Stimulated activated CD8-positive, alpha-beta memory T cell treated with anti-CD3 and anti-CD28 coated beads, Interleukin-15, amount 100 ng/mL, for 1 hour (primary cell): ENCODE data around the gene EZH1.

Source experiments
- DNase-seq: peaks from one replicate; pipeline ENCODE4 v3.0.0-alpha.2; 2020; ENCODE audit warnings: low read depth

Gene EZH1

DNA sequence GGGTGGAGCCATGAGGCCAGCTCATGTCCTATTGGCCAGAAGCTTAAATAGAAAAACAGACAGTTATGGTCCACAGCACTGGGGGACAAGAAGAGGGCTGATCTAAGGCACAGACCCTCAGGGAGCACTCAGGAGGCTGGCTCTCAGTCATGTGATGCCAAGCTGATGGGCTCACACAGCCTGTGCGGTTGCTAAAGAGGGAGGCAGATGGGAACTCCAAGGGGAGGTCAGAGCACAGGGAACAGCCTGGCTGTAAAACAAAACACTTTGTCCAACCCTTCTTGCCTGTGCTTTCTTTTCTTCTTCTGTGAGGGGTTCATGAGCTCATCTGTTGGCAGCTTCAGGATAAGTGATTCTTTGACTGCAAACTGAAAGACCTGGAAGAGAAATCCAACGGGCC lies 35.3 kb downstream of the EZH1 start:
- no peak for DNase-seq

DNA sequence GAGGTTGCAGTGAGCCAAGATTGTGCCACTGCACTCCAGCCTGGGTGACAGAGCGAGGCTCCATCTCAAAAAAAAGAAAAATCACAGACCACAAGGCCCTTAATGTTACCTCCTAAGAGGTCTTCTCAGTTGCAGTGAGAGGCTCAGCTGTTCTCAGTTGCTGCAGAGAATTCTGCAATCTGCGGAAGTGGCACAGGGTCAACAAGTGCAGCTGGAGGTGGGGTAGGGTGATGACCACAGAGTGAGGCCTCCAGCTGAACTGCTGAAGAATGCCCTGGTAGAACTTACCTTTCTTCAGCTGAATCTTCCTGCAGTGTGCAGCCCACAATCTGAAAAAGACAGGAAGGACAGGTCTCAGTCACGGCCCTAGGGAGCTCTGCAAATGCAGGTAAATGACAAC lies 36.3 kb downstream of the EZH1 start:
- no peak for DNase-seq

DNA sequence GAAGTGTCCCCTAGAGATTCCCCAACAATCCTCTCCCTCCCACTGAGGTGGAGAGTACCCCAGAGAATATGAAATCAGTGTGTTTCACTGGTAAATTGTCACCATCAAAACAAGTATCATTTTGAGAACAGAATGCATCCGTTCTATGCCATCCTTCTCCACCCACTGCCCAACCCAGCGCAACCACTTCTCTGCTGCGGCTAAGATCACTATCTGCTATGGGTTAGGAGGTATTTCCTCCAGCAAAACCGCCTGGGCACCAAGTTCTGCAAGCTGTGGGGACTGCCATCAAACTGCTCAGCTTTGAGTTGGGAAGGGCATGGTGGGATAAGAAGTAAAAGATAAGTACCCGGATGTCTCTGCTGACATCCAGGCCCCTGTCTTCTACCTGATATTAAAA lies 38.1 kb downstream of the EZH1 start:
- DNase-seq, result no peak

DNA sequence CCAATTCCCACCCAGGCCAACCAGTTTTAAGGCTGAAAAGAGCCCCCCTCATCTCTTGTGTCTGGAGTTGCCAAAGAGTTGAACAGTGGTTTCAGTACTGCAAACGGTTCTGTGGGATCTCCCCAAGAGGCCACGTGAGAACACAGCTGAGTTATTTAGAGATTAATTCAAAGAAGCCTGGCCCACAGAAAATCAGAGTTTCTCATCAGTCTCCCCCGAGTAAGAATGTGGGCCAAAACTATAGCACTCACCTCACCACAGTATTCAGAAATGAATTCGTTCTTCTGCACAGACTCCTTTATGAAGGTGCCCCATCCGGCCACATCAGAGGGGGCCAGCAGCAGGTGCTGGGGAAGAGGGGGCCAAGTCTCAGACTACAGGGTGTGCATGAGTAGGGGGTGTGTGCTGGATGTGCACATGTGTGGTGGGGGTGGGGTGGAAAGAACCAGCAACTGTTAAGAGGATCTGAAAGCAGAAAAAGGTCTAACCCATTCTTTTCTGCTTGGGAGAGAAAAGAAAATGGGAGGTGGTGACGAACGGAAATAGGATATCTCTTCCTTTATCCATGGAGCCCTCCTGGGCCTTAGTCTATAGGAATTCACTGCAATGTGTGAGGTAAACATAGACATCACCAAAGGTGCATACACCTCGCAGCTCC lies 39.9 kb downstream of the EZH1 start:
- no peak for DNase-seq

DNA sequence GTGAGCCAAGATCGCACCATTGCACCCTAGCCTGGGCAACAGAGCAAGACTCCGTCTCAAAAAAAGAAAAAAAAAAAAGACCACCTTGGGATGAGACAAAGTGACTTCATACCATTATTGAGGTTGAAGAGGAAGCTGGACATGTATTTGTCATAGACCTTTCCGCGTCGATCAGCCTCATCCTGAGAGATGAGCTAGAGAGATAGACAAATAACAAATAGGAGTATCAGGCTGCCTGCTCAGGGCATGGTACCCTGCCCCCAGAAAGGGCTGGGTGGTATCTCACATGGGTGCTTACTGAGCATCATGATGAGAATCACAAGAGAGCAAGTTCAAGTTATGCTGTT lies 40.4 kb downstream of the EZH1 start:
- no peak for DNase-seq

DNA sequence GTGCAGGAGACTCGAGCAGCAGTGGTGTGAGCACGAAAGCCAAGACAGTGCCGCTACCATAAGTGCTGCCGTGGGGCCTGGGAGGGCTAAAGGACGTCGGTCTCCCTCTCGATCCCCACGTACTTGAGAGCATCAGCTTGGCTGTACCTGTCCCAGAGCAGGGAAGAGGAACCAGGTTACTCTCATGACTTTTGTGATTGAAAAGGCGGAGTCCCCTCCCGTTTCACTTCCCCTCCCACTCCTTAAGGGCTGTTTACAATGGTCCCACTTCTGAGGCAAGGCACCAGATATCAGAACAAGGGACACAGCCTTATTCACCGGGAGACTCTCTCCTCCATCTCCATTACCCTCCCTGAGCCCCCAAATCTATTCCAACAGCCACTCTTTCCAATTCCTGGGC lies 42.4 kb downstream of the EZH1 start:
- no peak for DNase-seq

DNA sequence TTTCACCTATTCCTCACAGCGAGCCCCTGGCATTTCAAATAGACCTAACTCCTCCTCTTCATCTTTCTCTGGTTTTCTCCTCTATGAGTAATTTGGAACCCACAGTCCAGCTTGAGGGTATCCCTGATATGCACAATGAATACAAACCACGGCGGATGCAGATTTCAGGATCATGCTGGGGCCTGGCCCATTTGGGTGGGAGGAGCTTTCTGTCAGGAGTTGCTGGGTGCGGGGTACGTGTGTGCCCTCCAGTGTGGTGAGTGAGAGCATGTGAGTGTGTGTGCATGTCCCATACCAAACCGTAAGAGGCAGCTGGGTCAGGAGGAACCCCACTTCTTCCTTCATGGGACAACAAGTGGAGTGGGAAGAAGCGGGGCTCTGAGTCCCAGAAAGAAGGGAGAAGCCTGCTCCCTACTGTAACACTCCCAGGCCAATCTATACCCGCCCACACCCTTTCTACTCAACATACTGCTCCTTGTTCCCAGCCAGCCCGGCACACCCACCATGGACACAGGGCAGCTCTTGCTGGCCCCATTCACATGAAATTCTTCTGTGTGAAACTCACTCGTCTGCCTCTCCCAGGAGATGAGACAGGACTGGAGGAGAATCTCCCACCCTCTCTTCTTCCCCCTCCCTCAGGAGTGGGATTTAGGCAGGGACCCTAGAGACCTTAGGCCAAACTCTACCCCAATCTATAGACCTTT lies 44.1 kb downstream of the EZH1 start:
- DNase-seq, result no peak

DNA sequence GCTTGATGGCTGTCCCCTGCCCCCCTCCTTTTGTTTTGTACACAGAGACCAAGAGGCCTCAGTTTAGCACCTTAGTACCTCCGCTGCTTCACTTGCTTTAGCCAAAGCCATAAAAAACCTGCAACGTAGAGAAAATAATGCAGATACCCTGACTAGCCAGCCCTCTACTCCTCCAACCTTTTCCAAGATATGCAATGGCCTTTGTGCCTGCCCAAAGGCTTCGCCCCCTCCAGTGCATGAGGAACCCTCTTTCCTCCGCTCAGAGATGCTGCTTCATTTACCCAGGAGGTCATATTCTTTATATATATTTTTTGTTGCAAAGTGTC lies 45.5 kb downstream of the EZH1 start:
- no peak for DNase-seq

DNA sequence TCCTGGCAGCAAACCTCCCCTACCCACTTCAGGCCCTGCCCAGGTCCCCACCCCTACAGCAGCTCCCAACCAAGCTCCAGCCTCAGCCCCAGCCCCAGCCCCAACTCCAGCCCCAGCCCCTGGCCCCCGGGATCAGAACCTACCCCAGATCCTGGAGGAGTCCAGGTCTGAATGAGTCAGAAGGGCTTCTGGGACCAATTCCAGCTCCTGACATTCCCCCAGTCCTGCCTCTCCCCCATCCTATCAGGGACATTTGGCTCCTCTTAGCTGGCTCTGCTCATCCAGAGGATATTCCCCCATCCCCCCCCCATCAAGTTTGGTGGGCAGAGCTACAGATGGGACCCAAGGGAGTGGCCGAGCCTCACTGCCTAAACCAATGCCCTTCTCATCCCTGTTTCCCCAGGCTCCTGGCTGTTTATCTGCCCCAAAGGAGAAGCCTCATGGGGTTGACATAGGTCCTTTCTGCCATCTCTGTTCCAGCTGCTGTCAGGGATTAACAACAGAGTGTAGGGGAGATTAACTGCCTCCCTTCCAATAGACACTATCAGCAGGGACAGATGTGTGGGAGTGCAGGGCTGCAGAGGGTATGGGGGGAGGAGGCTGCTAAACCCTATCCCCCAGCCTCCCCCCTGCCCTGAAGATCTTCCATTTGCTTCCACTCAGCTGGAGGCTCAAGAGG lies 46.0 kb downstream of the EZH1 start:
- DNase-seq, result no peak

DNA sequence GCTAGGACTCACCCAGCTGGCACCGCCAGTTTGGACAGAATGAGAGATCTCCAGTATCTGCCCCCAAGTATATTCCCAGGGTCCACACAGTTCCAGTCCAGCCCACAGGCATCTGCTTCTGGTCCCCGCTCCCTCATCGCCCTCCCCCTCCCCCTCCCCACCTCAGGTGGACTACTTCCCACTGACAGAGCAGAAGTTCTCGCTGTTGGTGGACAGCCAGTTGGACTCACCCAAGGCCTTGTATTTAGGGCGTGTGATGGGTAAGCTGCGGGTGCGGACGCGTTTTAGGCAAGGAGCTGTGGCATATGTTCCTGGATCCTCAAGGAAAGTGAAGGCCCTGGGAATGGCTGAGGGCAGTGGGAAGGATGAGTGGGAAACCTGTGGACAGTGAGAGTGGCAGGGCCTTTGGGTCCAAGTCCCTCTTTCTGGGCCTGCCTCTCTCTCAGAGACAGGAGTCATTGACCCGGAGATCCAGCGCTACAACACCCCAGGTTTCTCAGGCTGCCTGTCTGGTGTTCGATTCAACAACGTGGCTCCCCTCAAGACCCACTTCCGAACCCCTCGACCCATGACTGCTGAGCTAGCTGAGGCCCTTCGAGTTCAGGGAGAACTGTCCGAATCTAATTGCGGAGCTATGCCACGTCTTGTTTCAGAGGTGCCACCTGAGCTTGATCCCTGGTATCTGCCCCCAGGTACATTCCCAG lies 47.6 kb downstream of the EZH1 start:
- DNase-seq, result no peak

DNA sequence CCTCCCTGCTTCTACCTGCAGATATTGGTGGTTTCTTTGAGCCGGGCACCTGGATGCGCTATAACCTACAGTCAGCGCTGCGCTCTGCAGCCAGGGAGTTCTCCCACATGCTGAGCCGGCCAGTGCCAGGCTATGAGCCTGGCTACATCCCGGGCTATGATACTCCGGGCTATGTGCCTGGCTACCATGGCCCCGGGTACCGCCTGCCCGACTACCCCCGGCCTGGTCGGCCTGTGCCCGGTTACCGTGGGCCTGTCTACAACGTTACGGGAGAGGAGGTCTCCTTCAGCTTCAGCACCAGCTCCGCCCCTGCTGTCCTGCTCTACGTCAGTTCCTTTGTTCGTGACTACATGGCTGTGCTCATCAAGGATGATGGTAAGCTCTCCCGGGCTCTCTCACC lies 49.3 kb downstream of the EZH1 start:
- DNase-seq, result no peak

DNA sequence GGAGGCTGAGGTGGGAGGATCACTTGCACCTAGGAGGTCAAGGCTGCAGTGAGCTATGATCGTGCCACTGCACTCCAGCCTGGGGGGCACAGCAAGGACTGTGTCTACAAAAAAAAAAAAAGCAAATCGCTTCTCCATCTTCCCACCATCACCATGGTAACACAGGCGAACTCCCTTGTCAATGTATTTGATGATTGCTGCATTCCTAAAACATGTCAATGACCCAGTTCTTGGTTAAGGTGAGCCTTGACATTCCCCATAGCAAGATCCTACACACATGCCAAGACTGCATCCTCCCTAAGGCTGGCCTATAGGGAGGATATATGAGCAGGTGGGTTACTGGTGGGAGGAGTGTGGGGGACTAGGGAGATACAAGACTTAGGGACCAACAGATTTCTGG lies 50.3 kb downstream of the EZH1 start:
- no peak for DNase-seq

DNA sequence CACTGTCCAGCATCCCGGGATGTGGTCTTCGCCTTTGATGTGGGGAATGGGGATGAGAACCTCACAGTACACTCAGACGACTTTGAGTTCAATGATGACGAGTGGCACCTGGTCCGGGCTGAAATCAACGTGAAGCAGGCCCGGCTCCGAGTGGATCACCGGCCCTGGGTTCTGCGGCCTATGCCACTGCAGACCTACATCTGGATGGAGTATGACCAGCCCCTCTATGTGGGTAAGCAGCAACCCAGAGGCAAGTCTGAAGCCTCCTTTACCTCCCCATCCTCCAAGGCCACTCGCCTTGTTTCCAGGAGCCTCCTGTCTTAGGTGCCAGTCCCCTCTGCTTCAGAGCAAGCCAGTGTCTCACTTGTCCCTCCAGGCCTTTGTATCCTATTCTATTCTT lies 52.4 kb downstream of the EZH1 start:
- DNase-seq, result no peak

DNA sequence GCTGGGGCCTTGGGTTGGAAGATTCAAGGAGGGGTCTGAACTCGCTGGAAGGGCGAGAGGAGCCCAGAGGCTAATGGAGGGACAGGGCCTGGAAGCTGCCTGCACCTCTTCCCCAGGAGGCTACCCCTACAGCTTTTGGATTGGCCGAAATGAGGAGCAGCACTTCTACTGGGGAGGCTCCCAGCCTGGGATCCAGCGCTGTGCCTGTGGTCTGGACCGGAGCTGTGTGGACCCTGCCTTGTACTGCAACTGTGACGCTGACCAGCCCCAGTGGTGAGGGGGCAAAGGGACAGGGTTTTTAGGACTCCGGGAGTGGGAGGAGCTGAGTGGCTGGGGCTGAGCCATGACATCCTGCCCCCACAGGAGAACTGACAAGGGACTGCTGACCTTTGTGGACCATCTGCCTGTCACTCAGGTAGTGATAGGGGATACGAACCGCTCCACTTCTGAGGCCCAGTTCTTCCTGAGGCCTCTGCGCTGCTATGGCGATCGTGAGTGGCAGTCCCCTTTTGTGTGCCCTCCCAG lies 53.8 kb downstream of the EZH1 start:
- DNase-seq, result no peak

DNA sequence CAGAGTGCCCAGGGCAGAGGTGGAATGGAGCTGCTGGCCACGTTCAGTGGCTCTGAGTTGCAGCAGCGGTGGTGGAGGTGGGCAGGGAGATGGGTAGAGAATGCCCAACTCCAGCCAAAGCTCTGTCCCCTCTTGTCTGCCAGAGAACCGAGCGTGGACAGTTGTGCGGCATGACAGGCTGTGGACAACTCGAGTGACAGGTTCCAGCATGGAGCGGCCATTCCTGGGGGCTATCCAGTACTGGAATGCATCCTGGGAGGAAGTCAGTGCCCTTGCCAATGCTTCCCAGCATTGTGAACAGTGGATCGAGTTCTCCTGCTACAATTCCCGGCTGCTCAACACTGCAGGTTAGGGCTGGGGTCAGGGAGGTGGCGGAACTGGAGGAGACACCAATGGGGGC lies 54.2 kb downstream of the EZH1 start:
- DNase-seq, result no peak

DNA sequence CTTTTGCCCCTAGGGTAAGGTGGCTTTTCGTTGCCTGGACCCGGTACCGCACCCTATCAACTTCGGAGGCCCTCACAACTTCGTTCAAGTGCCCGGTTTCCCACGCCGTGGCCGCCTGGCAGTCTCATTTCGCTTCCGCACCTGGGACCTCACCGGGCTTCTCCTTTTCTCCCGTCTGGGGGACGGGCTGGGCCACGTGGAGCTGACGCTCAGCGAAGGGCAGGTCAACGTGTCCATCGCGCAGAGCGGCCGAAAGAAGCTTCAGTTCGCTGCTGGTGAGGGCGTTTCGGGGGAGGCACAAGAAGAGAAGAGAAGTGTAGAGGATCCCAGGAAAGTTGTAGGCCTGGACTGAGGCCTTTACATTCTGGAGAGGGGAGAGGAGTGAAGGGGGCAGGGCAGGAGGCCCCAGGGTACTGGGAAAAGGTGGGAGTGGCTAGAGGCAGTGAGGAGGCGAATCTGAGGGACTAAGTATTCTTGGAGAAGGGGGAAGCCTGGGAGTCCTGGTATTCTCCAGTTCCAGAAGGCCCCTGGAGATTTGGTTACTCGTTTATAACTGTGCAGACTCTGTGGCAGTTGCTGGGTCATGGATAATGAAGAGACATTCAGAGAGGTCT lies 57.0 kb downstream of the EZH1 start:
- DNase-seq, result no peak

DNA sequence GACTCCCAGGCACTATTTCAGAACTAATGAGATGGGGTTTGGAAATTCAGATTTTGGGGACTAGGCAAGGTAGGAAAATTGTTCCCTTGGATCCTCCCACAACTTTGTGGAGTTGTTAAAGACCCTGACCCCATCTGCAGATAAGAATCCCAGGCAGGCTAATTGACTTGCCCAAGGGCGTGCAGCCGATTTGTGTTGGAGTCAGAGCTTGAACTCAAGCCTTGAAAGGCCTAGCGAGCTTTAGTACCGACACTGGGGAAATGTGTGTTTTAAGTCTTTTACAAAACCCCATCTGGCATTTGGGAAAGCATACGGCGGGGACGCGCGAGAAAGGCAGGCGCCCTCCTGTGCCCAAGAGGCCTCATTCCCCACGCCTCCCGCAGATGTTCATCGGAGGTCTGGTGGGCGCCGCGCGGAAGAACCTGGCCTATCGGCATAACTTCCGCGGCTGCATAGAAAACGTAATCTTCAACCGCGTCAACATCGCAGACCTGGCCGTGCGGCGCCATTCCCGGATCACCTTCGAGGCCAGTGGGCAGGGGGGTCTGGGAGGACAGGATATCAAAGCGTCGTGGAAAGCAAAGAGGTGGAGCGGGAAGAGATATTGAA lies 58.2 kb downstream of the EZH1 start:
- DNase-seq, result no peak

DNA sequence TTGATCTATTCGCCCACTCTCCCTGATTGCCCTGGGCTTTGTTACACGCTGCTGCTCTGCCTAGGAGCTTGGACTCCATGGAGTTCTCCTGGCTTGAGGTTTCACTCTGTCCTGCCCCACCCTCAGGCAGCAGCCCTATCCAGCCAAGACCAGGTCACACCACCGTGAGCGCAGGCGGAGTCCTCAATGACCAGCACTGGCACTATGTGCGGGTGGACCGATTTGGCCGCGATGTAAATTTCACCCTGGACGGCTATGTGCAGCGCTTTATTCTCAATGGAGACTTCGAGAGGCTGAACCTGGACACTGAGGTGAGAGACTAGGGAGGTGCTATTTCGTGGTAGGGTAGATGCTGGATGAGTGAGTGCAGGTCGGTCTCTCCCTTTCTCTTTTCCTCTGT lies 59.0 kb downstream of the EZH1 start:
- DNase-seq, result no peak

DNA sequence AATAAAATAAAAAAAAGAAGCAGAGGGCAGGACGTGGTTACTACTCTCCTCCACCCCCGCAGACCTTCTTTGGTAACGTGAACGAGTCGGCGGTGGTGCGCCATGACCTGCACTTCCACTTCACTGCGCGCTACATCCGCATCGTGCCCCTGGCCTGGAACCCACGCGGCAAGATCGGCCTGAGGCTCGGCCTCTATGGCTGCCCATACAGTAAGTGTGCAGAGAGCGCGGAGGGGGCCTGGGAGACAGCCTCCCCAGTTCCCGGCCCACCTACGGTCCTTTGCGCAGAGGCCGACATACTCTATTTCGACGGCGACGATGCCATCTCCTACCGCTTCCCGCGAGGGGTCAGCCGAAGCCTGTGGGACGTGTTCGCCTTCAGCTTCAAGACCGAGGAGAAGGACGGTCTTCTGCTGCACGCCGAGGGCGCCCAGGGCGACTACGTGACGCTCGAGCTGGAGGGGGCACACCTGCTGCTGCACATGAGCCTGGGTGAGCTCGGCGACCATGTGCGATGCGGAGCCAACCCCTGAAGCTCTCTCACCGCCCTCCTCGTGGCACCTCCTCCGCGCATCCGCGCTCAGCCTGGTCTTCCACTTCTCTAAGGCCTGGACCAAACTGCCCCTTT lies 59.8 kb downstream of the EZH1 start:
- no peak for DNase-seq

DNA sequence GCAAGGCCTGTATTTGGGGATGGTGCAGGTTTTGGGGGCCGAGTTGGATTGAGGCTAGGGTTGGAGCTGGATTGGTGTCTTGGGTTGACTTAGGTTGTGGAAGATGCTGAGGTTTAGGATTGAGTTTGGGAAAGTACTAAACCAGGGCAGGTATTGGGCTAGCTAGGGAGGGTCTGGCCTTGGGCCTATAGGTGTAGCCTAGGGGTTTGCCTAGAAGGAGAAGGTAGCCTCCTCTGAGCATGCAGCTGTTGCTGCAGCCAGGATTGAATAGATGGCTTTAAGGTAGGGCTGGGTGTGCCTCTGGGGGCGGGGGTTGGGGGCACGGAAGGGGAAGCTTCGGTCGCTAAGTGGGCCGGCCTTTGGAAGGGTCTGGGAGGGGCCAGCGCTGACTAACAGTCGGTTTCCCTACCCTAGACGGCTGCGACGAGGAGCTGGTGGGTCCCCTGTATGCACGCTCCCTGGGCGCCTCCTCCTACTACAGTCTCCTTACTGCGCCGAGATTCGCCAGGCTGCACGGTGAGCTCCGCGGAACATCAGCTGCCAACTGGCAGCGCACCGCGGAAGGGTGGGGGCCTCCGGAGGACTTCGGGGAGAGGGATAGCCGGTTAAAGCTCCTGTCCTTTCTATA lies 61.3 kb downstream of the EZH1 start:
- no peak for DNase-seq

DNA sequence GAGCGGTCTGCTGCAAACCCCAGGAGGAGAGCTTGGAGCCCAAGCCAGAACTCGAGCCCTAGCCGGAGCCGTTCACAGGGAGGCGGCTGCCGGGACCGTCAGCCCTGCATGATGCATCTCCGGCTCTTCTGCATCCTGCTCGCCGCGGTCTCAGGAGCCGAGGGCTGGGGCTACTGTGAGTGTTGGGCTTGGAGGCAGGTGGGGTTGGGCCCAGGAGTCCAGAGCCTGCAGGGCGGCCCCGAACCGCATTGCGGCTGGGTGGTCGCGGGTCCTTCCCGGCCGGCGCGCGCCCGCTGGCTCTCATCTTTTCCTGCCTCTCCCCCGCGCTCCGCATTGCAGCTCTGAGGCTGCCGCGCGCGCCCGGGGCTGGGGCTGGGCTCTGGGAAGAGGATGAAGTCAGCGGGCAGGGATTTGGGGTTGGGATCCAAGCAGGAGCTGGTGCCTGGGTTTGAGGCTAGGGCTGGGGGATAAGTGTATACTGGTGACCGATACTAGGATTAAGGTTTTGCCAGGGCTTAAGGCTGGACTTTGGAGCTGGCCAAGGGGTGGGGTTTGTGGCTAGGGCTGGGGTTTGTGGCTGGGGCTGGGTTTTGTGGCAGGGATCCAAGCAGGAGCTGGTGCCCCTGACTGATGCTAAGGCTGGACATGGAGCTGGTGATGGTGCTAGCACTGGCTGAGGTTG lies 62.0 kb downstream of the EZH1 start:
- no peak for DNase-seq
